Neural cell (in vitro differentiated cells): Measurements from ENCODE around the gene LRRC9. TPM values are rescaled to one million over a fixed set of nuclear protein-coding genes. Genes with fewer than 3 reads are reported as not detected.

Experiments
- H2AFZ ChIP-seq: fragments of 200-600, 300-800 bp; sonication (generic), shearing (Covaris generic); 2 replicates; pipeline ENCODE4 v1.6.0; 2014; ENCODE audit warnings: low read depth, mild to moderate bottlenecking, antibody characterized with exemption, low read length, moderate library complexity
- H3F3A ChIP-seq: fragments of 200-600 bp; shearing (Covaris generic); 2 replicates; pipeline ENCODE4 v1.6.1; 2016; ENCODE audit warnings: mild to moderate bottlenecking, moderate library complexity, mixed read lengths, antibody characterized with exemption, low read length; ENCODE audit not compliant: insufficient read depth, poor library complexity, severe bottlenecking
- H3K27ac ChIP-seq: fragments of 200-600, 300-800 bp; sonication (generic), shearing (Covaris generic); 2 replicates; pipeline ENCODE4 v1.5.1; 2014; ENCODE audit warnings: mild to moderate bottlenecking, low read length, moderate library complexity
- H3K27me3 ChIP-seq: fragments of 300-800, 200-600 bp; sonication (generic), shearing (Covaris generic); 2 replicates; pipeline ENCODE4 v1.6.0; 2014; ENCODE audit warnings: mild to moderate bottlenecking, low read depth, low read length, moderate library complexity; ENCODE audit not compliant: insufficient read depth
- H3K36me3 ChIP-seq: fragments of 300-800, 200-600 bp; sonication (generic), shearing (Covaris generic); 2 replicates; pipeline ENCODE4 v1.5.1; 2014; ENCODE audit warnings: mild to moderate bottlenecking, antibody characterized with exemption, low read length, moderate library complexity; ENCODE audit not compliant: insufficient read depth
- H3K4me2 ChIP-seq: fragments of 300-800, 200-600 bp; sonication (generic), shearing (Covaris generic); 2 replicates; pipeline ENCODE4 v1.6.0; 2014; ENCODE audit warnings: mild to moderate bottlenecking, low read length
- H3K4me3 ChIP-seq: fragments of 300-800, 200-600 bp; sonication (generic), shearing (Covaris generic); 2 replicates; pipeline ENCODE4 v1.5.1; 2014; ENCODE audit warnings: mild to moderate bottlenecking, low read length, moderate library complexity
- H3K79me2 ChIP-seq: fragments of 200-600 bp; shearing (Covaris generic); replicated peaks from 2 replicates; pipeline ENCODE4 v1.6.0; 2014; ENCODE audit warnings: mild to moderate bottlenecking, low read length, moderate library complexity; ENCODE audit not compliant: insufficient read depth
- H3K9ac ChIP-seq: fragments of 300-800, 200-600 bp; sonication (generic), shearing (Covaris generic); 2 replicates; pipeline ENCODE4 v1.6.1; 2016; ENCODE audit warnings: mild to moderate bottlenecking, low read length, mixed read lengths
- H3K9me2 ChIP-seq: fragments of 200-600 bp; shearing (Covaris generic); 2 replicates; pipeline ENCODE4 v1.6.1; 2016; ENCODE audit warnings: mild to moderate bottlenecking, low read length, mixed read lengths; ENCODE audit not compliant: insufficient read depth
- H3K9me3 ChIP-seq: fragments of 200-600, 300-800 bp; sonication (generic), shearing (Covaris generic); 2 replicates; pipeline ENCODE4 v1.6.1; 2016; ENCODE audit warnings: mild to moderate bottlenecking, mixed run types, low read length, moderate library complexity, mixed read lengths
- H4K20me1 ChIP-seq: fragments of 200-600 bp; shearing (Covaris generic); 2 replicates; pipeline ENCODE4 v1.6.1; 2016; ENCODE audit warnings: mild to moderate bottlenecking, mixed run types; ENCODE audit not compliant: insufficient read depth
- EZH2 ChIP-seq: fragments of 200-600, 300-800 bp; shearing (Covaris generic), sonication (generic); IDR thresholded peaks from 2 replicates; pipeline ENCODE4 v1.6.1; 2014; ENCODE audit warnings: antibody characterized with exemption, low read length, borderline replicate concordance, mild to moderate bottlenecking; ENCODE audit not compliant: insufficient read depth, poor library complexity, severe bottlenecking
- MXI1 ChIP-seq: fragments of 450-650 bp; conservative IDR thresholded peaks from 2 replicates; pipeline ENCODE4 v1.6.1; 2014; ENCODE audit warnings: antibody characterized with exemption, mild to moderate bottlenecking; ENCODE audit not compliant: poor library complexity, severe bottlenecking
- POLR2AphosphoS5 ChIP-seq: IDR thresholded peaks from 2 replicates; pipeline ENCODE4 v1.6.1; 2012
- SMC3 ChIP-seq: fragments of 450-650 bp; conservative IDR thresholded peaks from 2 replicates; pipeline ENCODE4 v1.6.1; 2014; ENCODE audit warnings: antibody characterized with exemption, mild to moderate bottlenecking, moderate library complexity; ENCODE audit not compliant: poor library complexity
- polyA plus RNA-seq: library from polyadenylated mRNA; depleted of rRNA; stranded (reverse); fragments of >200 nt; gene quantifications from 2 replicates; pipeline ENCODE4 v1.2.3, GENCODE V29; 2014
- TF ChIP-seq, protein P1 (sequence below): fragments of 450-650 bp; IDR thresholded peaks from 2 replicates; pipeline ENCODE4 v1.5.1; 2014; ENCODE audit warnings: antibody characterized with exemption, mild to moderate bottlenecking, moderate library complexity; ENCODE audit not compliant: poor library complexity, severe bottlenecking
- TF ChIP-seq, protein P2 (sequence below): IDR thresholded peaks from 2 replicates; pipeline ENCODE4 v1.6.1; 2012; ENCODE audit warnings: borderline replicate concordance

The LRRC9 gene
- polyA plus RNA-seq, 1 donor from 2014 or later = 1.3 TPM

GRCh38 chr14:60021619-60022018 lies 101.7 kb downstream of the LRRC9 start:
- Histone ChIP-seq H3F3A (no peaks in the 10 kb centered on the region), H2AFZ (no peak overlapping the region), H3K27ac (no peak overlapping the region), H3K4me2 (no peak overlapping the region), H3K36me3 (no peaks in the 10 kb centered on the region), H3K9me3 (no peaks in the 10 kb centered on the region), H3K9me2 (no peaks in the 10 kb centered on the region), H3K9ac (no peak overlapping the region), H3K79me2 (no peaks in the 10 kb centered on the region), H3K27me3 (no peaks in the 10 kb centered on the region), H4K20me1 (no peaks in the 10 kb centered on the region), H3K4me3 (no peak overlapping the region)
- TF ChIP-seq, protein P1, sequence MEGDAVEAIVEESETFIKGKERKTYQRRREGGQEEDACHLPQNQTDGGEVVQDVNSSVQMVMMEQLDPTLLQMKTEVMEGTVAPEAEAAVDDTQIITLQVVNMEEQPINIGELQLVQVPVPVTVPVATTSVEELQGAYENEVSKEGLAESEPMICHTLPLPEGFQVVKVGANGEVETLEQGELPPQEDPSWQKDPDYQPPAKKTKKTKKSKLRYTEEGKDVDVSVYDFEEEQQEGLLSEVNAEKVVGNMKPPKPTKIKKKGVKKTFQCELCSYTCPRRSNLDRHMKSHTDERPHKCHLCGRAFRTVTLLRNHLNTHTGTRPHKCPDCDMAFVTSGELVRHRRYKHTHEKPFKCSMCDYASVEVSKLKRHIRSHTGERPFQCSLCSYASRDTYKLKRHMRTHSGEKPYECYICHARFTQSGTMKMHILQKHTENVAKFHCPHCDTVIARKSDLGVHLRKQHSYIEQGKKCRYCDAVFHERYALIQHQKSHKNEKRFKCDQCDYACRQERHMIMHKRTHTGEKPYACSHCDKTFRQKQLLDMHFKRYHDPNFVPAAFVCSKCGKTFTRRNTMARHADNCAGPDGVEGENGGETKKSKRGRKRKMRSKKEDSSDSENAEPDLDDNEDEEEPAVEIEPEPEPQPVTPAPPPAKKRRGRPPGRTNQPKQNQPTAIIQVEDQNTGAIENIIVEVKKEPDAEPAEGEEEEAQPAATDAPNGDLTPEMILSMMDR = no peak

GRCh38 chr14:60025571-60025970 lies 105.6 kb downstream of the LRRC9 start:
- Histone ChIP-seq H3F3A (no peaks in the 10 kb centered on the region), H2AFZ (no peak overlapping the region), H4K20me1 (no peaks in the 10 kb centered on the region)

More at GRCh38 chr14:60025571-60025970, 105.6 kb downstream of the LRRC9 start:
- Histone ChIP-seq H3K9ac (no peak overlapping the region), H3K27me3 (no peaks in the 10 kb centered on the region), H3K36me3 (no peaks in the 10 kb centered on the region), H3K27ac (no peak overlapping the region), H3K9me3 (no peaks in the 10 kb centered on the region), H3K4me2 (no peak overlapping the region), H3K9me2 (no peaks in the 10 kb centered on the region), H3K4me3 (no peak overlapping the region), H3K79me2 (no peaks in the 10 kb centered on the region)
- TF ChIP-seq SMC3 = no peak
- TF ChIP-seq, protein P1 = no peak
- no peak for TF ChIP-seq POLR2AphosphoS5
- no peak for TF ChIP-seq EZH2
- TF ChIP-seq MXI1 = no peak
- TF ChIP-seq, protein P2, sequence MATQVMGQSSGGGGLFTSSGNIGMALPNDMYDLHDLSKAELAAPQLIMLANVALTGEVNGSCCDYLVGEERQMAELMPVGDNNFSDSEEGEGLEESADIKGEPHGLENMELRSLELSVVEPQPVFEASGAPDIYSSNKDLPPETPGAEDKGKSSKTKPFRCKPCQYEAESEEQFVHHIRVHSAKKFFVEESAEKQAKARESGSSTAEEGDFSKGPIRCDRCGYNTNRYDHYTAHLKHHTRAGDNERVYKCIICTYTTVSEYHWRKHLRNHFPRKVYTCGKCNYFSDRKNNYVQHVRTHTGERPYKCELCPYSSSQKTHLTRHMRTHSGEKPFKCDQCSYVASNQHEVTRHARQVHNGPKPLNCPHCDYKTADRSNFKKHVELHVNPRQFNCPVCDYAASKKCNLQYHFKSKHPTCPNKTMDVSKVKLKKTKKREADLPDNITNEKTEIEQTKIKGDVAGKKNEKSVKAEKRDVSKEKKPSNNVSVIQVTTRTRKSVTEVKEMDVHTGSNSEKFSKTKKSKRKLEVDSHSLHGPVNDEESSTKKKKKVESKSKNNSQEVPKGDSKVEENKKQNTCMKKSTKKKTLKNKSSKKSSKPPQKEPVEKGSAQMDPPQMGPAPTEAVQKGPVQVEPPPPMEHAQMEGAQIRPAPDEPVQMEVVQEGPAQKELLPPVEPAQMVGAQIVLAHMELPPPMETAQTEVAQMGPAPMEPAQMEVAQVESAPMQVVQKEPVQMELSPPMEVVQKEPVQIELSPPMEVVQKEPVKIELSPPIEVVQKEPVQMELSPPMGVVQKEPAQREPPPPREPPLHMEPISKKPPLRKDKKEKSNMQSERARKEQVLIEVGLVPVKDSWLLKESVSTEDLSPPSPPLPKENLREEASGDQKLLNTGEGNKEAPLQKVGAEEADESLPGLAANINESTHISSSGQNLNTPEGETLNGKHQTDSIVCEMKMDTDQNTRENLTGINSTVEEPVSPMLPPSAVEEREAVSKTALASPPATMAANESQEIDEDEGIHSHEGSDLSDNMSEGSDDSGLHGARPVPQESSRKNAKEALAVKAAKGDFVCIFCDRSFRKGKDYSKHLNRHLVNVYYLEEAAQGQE = no peak
